ENCODE results near the gene MFSD6L.

DNA sequence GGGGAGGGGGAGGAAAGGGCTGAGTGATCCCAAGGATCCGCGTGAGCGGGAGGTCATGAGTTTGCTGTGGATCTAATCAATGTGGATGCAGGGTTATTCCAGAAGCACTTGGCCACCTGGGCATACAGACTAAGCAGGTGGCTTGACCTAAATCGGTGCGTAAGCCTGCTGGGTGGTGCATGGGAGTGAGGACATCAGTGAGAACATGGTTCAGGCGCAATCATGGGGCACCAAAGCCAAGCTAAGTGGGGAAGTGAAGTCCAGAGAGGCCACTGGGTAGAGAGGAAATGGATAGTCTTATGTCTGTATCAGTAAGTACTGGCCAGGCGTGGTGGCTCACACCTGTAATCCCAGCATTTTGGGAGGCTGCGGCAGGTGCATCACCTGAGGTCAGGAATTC lies 18.9 kb upstream of the MFSD6L start:
- TF ChIP-seq, protein P1, sequence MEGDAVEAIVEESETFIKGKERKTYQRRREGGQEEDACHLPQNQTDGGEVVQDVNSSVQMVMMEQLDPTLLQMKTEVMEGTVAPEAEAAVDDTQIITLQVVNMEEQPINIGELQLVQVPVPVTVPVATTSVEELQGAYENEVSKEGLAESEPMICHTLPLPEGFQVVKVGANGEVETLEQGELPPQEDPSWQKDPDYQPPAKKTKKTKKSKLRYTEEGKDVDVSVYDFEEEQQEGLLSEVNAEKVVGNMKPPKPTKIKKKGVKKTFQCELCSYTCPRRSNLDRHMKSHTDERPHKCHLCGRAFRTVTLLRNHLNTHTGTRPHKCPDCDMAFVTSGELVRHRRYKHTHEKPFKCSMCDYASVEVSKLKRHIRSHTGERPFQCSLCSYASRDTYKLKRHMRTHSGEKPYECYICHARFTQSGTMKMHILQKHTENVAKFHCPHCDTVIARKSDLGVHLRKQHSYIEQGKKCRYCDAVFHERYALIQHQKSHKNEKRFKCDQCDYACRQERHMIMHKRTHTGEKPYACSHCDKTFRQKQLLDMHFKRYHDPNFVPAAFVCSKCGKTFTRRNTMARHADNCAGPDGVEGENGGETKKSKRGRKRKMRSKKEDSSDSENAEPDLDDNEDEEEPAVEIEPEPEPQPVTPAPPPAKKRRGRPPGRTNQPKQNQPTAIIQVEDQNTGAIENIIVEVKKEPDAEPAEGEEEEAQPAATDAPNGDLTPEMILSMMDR (IDR thresholded peaks at IDR 0.05): no peak
- TF ChIP-seq POLR2AphosphoS5 (IDR thresholded peaks at IDR 0.05) (no peak), POLR2A (IDR thresholded peaks at IDR 0.05; ENCODE audit: low read depth) (no peak)

Data from esophagus muscularis mucosa (tissue), 3 donors.